HG03103 (cell line): Measurements from ENCODE around the gene UBA6.
A peak's percentile ranks its signal among the peaks of the same experiment; 100 is the strongest.
"Not testable (repeated sequence)": the region's sequence is repeated elsewhere in the genome, so short reads cannot be mapped to it uniquely, and the experiment has no call there.

Source experiments
- ATAC-seq: cut with Tn5 transposase; IDR thresholded peaks from one replicate; pipeline ENCODE4 v1.9.1; 2021; ENCODE audit warnings: low read depth; ENCODE audit not compliant: unreplicated experiment

The UBA6 gene

GRCh38 chr4:67714955-67715354 lies 14.0 kb upstream of the UBA6 start:
- no peak for ATAC-seq

GRCh38 chr4:67714248-67714583 lies 13.3 kb upstream of the UBA6 start:
- no peak for ATAC-seq

DNA sequence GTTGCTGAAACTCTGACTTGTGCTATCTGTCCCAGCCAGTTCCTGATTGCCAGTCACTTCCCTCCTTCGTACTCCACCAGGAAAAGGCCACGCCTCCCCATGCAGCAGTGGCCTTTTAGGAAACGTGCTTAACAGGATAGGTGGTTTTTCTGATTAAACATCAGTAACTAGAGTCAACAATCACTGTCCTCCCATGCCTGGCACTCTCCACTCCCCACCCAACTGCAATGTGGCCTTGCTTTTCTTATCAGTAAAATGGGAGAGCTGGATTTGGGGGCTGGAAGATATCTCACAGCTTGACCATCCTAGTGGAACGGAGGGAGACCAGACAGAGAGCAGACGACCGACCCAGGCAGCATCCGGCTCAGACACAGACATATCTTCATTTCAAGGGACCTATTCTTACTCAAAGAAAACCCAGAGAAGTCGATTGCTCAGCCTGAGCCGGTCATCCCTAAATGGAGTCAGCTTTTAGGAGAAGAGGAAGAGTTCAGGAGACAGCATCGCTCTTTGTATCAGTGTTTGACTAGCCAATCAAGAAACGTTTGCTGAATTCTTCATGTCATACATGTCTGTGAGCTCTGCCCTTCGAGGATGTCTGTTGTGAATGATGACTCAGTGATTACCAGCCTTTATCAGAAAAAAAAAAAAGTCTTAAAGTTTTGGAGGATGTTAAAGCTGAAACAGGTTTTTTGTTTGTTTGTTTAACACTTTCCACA lies 12.7 kb upstream of the UBA6 start:
- ATAC-seq: no peak

- no peak for ATAC-seq
These were observed 11.9 kb upstream of the UBA6 start for GRCh38 chr4:67712650-67713528.

- ATAC-seq: no peak
These were observed 11.2 kb upstream of the UBA6 start for GRCh38 chr4:67712000-67712625.

GRCh38 chr4:67706682-67707081 lies 5.7 kb upstream of the UBA6 start:
- ATAC-seq: not testable (repeated sequence)

- ATAC-seq: no peak
These were observed 3.9 kb upstream of the UBA6 start for GRCh38 chr4:67704843-67705242.

DNA sequence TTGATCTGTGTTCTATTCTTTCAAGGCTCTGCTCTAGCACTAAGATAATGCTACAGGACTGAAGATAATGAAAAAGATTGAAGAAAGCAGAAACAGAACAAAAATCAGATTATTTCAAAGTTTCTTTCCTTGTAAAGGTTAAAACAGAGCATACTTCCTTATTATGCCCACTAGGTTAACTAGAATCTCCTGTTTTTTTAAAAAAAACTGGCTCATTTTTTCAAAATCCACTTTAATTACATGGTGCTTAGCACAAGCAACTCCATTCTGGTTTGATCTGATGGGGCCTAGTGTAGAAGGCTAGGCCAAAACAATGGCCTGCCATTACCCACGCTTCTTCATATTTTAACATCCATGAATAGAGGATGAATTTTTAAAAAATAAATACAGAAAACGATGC lies 1.2 kb upstream of the UBA6 start:
- ATAC-seq: no peak

GRCh38 chr4:67701517-67701850 lies 529 bp upstream of the UBA6 start:
- ATAC-seq: no peak

GRCh38 chr4:67700116-67700737 lies 728 bp downstream of the UBA6 start:
- peak; percentile 4 for ATAC-seq

- ATAC-seq: no peak
These were observed 1.4 kb downstream of the UBA6 start for GRCh38 chr4:67699603-67700002.

GRCh38 chr4:67697860-67698687 lies 2.9 kb downstream of the UBA6 start:
- no peak for ATAC-seq

DNA sequence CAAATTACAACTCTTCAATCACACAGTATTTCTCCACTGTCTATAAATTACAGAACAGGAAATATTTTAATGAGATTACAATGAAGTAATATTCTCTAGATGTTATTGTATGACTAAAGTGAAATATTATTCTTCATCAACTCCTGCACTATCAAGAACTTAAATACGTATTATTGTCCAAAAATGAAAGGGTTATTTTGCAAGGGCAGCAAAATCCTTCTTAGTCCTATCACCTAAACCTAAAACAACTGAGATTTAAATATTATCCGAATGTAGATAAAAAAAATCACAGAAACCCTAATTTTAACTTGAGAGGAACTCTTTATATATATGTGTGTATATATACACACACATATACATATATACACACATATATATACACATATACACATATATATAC lies 4.9 kb downstream of the UBA6 start:
- no peak for ATAC-seq

DNA sequence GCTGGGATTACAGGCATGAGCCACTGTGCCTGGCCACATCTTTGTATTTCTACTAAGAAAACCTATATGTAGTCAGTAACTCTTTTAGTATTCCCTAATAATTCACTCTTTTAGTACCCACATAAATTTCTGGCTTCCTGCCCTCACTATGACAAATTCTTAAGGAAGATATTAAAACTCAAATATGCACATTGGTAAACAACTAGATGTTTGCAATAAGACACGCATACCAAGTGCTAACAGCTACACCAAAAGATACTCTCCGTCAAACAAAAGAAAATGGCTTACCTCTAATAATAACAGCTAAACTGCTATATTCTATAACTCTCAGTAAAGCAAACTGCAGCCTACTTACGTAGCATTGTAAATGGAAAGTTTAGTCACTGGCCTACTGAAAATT lies 6.3 kb downstream of the UBA6 start:
- ATAC-seq: no peak

- ATAC-seq: no peak
These were observed 9.6 kb downstream of the UBA6 start for GRCh38 chr4:67691328-67691727.

- no peak for ATAC-seq
These were observed 13.3 kb downstream of the UBA6 start for GRCh38 chr4:67687636-67688035.

DNA sequence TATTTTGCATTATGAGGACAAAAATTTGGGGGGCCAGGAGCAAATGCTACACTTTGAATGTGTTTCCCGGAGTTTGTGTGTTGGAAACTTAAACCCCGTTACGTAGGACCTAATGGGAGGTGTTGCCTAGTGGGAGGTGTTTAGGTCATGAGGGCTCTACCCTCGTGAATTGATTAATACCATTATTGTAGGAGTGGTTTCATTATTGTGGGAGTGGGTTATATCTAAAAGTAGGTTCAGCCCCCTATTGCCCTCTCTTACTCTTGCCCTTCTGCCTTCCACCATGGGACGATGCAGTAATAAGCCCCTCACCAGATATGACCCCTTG lies 15.5 kb downstream of the UBA6 start:
- ATAC-seq: no peak

- ATAC-seq: no peak
These were observed 16.0 kb downstream of the UBA6 start for GRCh38 chr4:67684839-67685531.

- no peak for ATAC-seq
These were observed 18.7 kb downstream of the UBA6 start for GRCh38 chr4:67682266-67682665.
